HG02840 (cell line): ENCODE results near the gene RPH3AL.
"Not testable (repeated sequence)": the region's sequence is repeated elsewhere in the genome, so short reads cannot be mapped to it uniquely, and the experiment has no call there.

ENCODE experiments used
- ATAC-seq: cut with Tn5 transposase; IDR thresholded peaks from one replicate; pipeline ENCODE4 v1.9.1; 2021; ENCODE audit warnings: mild to moderate bottlenecking, moderate library complexity, moderate number of reproducible peaks; ENCODE audit not compliant: unreplicated experiment, low FRiP score

RPH3AL gene

DNA sequence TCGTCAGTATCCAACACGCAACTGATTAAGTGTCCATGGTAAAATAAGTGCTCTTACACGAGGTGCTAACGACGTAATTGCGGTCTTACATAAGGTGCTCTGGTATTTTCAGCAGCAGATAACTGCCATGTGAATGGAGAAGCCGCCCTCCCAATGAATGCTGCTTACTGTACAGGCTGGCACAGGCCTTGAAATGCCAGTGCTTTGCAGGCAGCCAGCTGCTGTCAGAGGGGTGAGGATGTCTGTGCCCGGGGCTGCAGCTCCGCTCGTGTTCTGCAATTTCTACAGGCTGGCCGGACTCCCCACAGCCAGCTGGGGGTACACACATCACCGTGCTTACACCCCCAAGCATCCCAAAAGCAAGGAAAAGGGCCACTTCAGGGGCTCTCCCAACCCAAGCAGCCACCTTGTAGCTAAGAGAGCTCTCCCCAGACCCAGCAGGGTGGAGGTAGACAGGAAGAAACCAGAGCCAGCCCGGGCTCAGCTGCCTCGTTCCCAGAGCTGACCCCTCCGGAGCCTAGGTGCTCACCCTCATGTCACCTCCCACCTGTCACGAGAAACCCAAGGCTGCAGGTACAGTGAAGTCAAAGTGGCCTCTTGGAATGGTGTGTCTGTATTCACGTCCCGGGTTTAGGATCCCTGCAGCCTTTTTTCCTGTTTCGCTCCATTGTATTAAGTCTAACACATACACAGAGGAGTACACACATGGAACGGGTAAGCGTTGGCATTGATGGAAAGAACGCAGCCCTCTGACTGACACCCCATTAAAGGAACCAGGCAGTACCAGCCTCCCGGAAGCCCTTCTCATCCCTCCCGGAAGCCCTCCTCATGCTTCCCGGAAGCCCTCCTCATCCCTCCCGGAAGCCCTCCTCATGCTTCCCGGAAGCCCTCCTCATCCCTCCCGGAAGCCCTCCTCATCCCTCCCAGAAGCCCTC, 27.2 kb upstream of the RPH3AL start:
- no peak for ATAC-seq

DNA sequence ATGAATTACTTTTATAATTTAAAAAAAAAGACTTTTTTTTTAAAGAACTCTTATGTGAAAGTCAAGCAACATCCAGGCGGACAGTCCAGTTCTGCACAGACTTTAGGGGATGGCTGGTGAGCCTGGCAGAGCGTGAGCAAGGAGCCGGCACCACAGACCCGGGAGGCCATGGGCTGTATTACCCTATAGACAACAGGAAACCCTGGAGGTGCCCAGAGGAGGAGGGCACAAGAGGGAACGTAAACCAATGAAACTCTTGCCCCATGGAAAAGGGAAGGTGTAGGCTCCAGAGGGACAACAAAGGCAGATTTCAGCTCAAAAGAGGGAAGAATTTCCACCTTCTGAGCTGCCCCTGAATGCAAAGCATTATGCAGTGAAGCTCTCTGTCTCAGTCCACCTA, 25.5 kb upstream of the RPH3AL start:
- ATAC-seq, result no peak

DNA sequence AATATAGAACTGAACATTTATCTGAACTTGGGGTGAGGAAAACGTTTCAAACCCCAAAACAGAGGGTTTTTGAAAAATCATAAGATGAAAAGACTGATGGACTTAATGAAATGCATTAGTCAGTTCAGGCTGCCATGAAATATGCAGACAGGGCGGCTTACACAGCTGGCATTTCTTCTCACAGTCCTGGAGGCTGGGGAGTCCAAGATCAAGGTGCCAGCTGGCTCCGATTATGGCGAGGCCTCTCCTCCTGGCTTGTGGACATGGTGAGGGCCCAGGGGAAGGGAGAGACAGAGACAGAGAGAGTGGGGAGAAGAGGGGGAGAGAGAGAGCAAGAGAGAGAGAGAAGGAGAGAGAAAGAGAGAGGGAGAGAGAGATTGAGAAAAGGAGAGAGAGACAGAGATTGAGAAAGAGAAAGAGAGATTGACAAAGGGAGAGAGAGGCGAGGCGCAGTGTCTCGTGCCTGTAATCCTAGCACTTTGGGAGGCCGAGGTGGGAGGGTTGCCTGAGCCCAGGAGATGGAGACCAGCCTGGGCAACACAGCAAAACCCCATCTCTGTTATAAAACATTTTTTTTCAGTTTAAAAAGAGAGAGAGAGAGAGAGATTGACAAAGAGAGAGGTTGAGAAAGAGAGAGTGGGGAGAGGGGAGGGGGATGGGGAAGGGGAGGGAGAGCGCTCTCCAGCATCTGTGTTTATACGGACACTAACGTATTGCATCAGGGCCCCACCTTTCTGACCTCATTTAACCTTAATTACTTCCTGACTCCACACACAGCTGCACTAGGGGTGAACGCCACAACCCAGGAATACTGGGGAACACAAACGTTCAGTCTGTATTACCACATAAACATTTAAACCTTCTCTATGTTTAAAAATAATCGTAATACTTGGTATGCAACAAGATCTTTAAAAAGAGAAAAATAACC, 24.6 kb upstream of the RPH3AL start:
- no peak for ATAC-seq

DNA sequence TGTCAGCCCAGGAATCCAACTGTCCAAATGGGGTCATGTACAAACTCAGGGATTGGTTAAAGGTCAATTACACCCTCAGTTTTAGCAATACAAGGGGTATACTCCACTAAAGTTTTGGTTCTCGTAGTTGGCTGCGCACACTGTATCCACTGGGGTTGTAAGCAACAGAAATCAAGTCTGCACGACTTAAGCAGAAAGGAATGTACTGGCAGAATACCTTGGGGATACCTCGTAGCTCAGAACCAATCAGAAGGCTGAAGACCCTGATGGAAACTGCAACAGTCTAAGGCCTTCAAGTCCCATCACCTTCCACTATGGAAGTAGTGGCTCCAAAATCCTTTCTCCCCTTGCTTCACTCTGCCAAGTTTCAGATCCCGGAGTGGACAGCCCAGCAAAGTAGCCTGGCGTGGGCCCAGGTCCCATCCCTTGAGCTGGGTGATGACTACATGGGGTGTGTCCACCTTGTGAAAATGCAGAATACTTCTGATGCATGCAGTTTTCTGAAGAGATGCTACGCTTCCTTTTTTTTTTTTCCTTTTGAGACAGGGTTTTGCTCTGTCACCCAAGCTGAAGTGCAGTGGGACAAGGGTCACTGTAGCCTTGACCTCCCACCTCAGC, 21.1 kb upstream of the RPH3AL start:
- no peak for ATAC-seq

DNA sequence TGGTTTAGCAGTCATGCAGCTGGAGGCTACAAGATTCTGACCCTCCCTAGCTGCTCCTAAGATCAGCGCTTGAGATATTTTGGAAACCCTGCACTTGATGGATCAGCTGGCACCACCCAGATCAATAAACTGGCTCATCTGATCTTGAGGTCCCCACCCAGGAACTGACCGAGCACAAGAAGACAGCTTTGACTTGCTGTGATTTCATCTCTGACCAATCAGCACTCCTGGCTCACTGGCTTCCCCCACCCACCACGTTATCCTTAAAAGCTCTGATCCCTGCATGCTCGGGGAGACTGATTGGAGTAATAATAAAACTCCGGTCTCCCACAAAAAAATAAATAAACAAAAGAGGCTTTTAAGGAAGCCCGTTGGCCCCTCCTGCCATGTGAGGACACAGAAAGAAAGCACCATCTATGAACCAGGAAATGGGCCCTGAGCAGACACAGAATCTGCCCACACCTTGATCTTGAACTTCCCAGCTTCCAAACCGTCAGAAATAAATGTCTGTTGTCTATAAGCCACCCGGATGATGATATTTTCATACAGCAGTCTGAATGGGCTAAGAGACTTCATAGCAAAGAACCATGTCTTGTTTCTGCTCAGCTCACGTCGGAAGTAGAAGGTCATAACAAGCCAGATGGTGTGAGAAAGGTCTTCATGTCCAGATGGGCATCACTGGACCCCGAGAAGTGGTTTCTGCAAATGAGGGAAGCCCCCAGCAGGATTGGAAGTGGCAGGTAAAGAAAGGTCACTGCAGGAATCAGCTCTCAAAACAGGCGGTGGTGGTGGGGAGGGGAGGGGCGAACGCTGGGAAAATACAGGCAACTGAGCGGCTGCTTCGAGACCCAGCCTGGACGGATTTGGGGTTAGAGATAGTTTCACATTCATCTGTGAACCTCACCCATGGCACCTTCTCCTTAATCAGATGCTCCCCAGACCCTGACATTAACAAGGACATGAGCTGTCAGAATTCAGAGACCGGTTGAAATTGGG, 19.8 kb upstream of the RPH3AL start:
- ATAC-seq, result no peak

DNA sequence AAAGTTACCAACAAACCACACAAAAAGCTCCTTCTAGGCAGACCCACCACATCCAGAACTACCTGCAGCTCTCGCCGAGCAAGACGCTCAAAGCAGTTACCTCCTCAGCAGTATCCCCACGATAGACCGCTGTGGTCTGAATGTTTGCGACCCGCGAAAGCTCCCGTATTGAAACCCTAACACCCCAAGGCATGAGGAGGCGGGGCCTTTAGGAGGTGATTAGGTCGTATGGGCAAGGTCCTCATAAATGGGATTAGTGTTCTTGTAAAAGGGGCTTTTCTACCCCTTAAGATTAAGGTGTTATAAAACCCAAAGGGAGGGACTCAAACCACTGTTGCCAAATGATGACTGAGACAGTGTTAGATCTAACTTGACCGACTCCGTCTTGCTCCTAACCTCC, 19.0 kb upstream of the RPH3AL start:
- ATAC-seq, result no peak

GRCh38 chr17:367656-368055, 15.0 kb upstream of the RPH3AL start:
- ATAC-seq, result not testable (repeated sequence)

DNA sequence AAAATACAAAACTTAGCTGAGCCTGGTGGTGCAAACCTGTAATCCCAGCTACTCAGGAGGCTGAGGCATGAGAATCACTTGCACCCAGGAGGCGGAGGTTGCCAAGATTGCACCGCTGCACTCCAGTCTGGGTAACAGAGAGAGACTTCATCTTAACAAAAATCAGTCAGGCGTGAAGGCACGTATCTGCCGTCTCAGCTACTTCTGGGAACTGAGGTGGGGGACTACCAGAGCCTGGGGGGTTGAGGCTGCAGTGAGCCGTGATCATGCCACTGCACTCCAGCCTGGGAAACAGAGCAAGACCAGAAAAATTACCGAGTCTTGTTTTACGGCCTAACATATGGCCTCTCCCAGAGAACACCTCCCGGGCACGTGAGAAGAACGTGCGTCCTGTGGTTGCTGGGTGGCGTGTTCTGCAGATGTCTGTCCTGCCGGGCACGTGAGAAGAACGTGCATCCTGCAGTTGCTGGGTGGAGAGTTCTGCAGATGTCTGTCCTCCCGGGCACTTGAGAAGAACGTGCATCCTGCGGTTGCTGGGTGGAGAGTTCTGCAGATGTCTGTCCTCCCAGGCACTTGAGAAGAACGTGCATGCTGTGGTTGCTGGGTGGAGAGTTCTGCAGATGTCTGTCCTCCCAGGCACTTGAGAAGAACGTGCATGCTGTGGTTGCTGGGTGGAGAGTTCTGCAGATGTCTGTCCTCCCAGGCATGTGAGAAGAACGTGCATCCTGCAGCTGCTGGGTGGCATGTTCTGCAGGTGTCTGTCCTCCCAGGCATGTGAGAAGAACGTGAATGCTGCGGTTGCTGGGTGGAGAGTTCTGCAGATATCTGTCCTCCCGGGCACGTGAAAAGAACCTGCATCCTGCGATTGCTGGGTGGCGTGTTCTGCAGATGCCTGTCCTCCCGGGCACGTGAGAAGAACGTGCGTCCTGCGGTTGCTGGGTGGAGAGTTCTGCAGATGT, 14.3 kb upstream of the RPH3AL start:
- ATAC-seq, result not testable (repeated sequence)

DNA sequence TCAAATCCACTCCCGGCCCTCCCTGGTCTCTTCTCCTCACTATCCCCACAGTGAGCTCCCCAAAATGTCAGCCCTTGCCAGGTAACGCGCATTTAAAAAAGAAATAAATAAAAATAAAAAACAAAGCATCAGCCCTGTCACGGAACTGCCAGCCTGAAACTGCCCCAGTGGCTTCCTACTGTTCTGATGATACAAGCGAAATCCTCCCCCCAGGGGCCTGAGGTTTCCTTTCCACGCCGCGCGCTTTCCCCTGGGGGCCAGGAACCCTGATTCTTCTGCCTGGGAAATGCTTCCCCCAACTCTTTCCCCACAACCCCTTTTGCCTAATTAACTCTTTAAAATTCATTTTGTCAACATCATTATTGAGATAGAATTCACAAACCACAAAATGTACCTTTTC, 12.2 kb upstream of the RPH3AL start:
- ATAC-seq, result no peak

GRCh38 chr17:364308-364707, 11.7 kb upstream of the RPH3AL start:
- ATAC-seq, result no peak

DNA sequence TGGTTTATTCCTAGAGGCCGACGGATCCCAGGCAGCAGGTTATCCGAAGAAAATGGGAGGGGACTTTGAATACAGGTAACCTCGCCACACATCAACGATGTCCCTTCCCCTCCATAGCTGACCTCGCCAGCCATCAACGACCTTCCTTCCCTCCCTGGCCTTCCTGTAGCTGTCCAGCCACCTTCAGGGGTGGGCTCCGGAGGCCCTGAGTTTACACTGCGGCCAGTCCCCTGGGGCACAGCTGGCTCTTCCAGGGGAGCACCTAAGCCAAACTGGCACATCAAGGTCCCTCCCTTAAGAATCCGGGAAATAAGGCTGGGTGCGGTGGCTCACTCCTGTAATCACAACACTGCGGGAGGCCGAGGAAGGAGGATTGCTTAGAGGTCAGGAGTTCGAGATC, 10.1 kb upstream of the RPH3AL start:
- ATAC-seq, result no peak

GRCh38 chr17:360092-360750, 7.6 kb upstream of the RPH3AL start:
- no peak for ATAC-seq

DNA sequence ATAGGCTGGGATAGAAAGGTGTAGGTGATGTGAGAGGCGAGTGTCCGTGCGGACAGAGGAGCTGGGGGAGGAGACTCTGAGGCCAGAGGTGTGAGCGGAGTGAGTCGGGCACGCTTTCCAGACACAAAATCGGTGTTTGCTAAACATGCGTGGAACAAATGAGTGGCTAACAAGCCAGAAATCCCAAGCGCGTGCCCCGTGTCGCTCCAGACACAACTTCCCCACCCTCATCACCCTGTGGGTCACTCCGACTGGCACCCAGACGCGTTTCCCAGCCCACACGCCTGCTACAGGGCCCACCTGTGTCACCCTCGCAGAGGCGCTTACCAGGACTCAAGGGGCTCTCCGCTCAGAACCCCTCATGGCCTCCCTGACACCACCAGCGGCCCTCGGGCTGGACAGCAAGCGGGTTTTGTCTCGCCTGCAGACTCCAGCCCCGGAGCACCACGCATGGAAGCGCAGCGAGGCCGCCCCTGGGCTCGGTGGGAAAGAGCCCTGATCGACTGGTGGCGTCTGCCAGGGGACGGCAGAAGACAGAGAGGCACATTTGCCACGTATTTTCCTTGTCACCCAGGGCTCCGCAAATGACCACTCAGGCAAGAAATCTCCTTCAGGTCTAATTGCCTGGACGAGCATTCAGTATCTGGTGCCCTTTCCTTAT, 6.0 kb upstream of the RPH3AL start:
- no peak for ATAC-seq

DNA sequence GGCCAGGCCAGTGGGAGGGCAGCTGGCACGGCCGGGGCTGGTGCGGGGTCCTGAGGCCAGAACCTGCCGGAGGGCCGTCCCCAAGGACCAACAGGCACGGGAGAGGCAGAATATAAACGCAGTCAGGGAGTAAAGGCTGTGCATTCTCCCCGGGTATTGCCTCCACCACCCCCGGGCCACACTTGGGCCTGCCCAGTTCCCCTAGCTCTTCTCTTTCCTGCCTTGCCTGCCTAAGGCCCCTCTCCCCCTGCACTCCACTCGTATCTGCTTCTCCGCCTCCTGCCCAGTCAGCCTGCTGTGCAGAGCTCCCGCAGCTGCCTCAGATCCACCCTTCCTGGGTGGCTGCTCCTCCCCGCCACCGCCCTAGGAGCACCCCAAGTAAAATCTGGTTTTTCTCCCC, 5.0 kb upstream of the RPH3AL start:
- no peak for ATAC-seq

DNA sequence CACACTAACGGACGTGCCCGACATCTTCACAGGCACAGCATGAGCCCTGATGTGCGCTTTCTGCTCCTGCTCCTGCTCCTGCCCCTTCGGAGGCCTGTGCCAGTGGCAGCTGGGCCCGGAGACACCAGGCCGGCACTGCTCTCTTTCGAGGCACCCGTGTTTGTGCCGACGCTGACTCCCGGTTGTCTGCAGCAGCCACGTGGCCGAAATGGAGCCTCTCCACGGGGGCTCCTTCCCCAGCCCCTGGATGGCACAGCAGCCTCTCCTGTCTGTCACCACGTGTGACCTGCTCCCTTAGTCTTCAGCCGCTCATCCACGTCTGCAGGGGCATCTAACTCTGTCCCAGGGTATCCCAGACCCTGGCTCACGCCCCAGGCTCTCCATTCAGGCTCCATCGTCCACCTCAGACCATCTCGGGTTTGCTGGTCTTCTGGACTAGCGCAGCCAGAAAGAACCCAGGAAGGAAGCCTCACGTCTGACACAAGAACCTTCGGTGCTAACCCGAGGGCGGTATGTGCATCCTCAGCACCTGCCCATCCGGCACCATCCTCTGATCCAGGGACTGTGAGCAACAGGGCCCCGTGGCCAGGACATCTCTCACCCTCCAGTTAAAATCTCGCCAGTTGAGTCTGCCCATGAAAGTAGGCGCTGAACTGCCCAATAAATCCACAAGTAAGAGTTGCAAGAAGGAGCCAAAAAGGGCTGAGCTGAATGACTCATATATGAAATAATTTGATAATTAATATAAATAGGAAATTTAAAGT, 4.2 kb upstream of the RPH3AL start:
- no peak for ATAC-seq

DNA sequence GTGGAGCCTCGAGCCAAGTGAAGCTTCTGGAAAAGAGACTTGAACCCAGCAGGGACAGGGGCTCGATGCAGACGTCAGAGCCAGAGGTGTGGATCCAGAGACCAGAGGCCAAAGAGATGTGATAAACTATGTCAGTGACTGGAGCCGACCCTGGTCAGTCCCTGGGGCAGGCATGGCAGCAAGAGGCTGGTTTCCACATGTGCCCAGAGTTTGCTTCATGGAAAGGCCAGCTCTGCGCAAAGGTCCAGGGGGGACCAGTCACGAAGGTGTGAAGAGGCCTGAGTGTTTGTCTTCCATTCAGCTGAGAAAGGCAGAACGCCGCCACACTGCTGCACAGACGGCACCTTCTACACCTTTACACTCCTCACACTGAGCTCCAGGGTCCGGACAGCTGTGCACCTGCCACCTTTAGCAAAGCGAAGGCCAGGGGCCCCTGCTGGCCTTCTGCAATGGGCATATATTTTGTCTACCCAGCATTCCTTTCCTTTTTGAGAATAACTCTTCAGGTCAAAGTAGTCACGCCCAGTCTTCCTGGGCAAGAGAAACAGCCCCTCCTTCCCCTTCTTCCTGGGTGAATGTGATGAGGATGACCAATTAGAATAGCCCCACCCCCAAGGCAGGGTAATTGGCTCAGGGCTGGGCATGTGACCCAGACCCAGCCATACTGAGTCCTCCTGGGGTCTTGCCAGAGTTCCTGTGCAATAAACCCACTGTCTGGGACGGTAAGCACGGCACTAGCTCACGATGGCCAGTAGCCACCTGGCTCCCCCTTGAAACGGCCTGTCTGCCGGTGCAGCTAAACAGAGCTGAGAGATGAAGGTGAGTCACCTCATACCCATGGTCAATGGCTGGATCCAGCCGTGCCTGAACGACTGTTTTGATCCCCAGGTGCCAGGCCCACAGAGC, 2.3 kb upstream of the RPH3AL start:
- ATAC-seq, result no peak
